Fibroblast of mammary gland (primary cell): Measurements from ENCODE around the gene SRGAP3.

Experiments used
- DNase-seq: peaks from one replicate; pipeline ENCODE4 v3.0.0-alpha.2; 2010; ENCODE audit warnings: low read depth
- H3K4me3 ChIP-seq: 2 replicates; pipeline ENCODE4 v1.5.1; 2011; ENCODE audit warnings: low read depth, mild to moderate bottlenecking, low read length, moderate library complexity; ENCODE audit not compliant: control insufficient read depth
- CTCF ChIP-seq: conservative IDR thresholded peaks from 2 replicates; pipeline ENCODE4 v1.5.1; 2011; ENCODE audit warnings: low read depth, low read length, inconsistent platforms; ENCODE audit not compliant: control insufficient read depth, insufficient read depth

SRGAP3 gene

DNA sequence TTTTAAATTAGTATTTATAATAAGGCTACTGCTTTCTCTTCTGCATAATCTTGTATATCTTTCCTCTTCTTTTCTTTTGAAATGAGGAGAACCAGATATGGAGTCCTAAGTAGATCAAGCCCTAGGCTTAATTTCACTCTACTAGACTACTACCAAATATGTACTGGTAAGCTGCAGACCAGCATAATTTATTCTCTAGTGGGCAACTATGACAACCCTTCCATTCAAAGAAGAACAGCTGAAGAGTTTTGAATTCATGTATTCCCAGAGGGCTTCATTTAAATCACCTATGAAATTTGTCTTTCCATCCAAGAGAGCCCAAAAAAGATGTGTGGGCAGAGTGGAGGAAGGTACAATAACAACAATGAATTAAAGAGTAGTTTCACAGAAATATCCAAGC, 296.1 kb downstream of the SRGAP3 start:
- no peak for TF ChIP-seq CTCF
- no peak for DNase-seq

GRCh38 chr3:8952130-8952529, 297.3 kb downstream of the SRGAP3 start:
- H3K4me3 ChIP-seq = no peak overlapping the region
- TF ChIP-seq CTCF = no peak
- no peak for DNase-seq

More for the DNA sequence above, 296.1 kb downstream of the SRGAP3 start:
- H3K4me3 ChIP-seq = no peak overlapping the region

DNA sequence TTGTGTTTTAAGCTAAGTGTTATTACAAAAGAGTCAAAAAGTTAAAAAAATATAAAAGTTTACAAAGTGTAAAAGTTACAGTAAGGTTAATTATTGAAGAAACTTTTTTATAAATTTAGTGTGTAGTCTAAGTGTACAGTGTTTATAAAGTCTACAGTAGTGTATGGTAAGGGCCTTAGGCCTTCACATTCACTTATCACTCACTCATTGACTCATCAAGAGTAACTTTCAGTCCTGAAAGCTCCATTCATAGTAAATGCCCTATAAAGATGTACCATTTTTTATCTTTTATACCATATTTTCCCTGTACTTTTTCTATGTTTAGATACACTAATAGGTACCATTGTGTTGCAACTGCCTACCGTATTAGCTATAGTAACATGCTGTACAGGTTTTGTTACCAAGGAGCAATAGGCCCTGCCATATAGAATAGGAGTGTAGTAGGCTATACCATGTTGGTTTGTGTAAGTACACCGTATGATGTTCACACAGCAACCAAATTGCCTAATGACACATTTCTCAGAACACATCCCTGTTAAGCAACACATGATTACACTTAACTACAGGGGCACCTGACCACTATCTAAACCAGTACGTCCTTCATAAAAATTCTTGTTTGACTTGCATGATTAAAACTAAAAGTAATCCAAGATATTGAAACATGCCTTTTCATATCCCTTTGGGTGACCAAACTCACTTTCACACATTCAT, 303.4 kb downstream of the SRGAP3 start:
- no peak for DNase-seq
- no peak overlapping the region for H3K4me3 ChIP-seq
- TF ChIP-seq CTCF = no peak

- DNase-seq = no peak
- H3K4me3 ChIP-seq = no peak overlapping the region
- no peak for TF ChIP-seq CTCF
Measured at GRCh38 chr3:8942746-8943488, 306.5 kb downstream of the SRGAP3 start.

GRCh38 chr3:8942115-8942514, 307.3 kb downstream of the SRGAP3 start:
- no peak for DNase-seq
- no peak for TF ChIP-seq CTCF
- no peak overlapping the region for H3K4me3 ChIP-seq

DNA sequence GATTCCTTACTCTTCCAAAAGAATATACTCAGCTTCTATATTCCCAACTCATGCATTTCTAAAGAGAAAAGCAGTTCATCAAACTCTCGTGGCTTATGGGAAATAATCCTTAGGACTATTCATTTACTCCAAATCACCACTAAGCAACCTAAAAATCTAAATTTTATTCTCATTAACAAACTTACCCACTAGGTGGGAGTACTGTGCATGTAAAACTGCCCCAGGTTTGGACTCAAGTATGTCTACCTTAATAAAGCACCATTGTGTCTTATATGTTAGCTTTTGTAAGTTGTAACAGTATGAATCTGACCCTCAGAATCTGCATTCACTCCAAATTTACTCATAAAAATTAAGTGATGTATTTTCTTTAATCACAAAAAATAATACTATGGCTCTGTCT, 311.4 kb downstream of the SRGAP3 start:
- H3K4me3 ChIP-seq = no peak overlapping the region
- DNase-seq = peak; percentile 47
- TF ChIP-seq CTCF = peak; percentile 52
